Endothelial cell (in vitro differentiated cells): ENCODE data around the gene KCNH6. TPM values are rescaled to one million over a fixed set of nuclear protein-coding genes. Genes with fewer than 3 reads are reported as not detected.

Source experiments
- DNase-seq: peaks from one replicate; pipeline ENCODE4 v3.0.0; 2021; ENCODE audit warnings: low spot score
- H3K27ac Mint-ChIP-seq: one replicate; pipeline ENCODE4 v1.8.0; 2021; ENCODE audit warnings: mixed read lengths, inconsistent platforms; ENCODE audit not compliant: unreplicated experiment
- H3K27me3 Mint-ChIP-seq: one replicate; pipeline ENCODE4 v1.8.0; 2021; ENCODE audit warnings: mild to moderate bottlenecking, moderate library complexity, mixed read lengths, inconsistent platforms; ENCODE audit not compliant: unreplicated experiment
- H3K36me3 Mint-ChIP-seq: one replicate; pipeline ENCODE4 v1.8.0; 2021; ENCODE audit warnings: mild to moderate bottlenecking, low read depth, mixed read lengths, inconsistent platforms; ENCODE audit not compliant: unreplicated experiment
- H3K4me1 Mint-ChIP-seq: one replicate; pipeline ENCODE4 v1.8.0; 2021; ENCODE audit warnings: mild to moderate bottlenecking, mixed read lengths, inconsistent platforms; ENCODE audit not compliant: unreplicated experiment
- H3K4me3 Mint-ChIP-seq: one replicate; pipeline ENCODE4 v1.8.0; 2021; ENCODE audit warnings: mild to moderate bottlenecking, mixed read lengths, inconsistent platforms; ENCODE audit not compliant: unreplicated experiment
- H3K9me3 Mint-ChIP-seq: one replicate; pipeline ENCODE4 v1.8.0; 2021; ENCODE audit warnings: mixed read lengths, inconsistent platforms; ENCODE audit not compliant: unreplicated experiment
- total RNA-seq: library from RNA; stranded (reverse); fragmentation: NEBNext Ultra II Directional; extraction: Animal tissue kit (Norgen Biotek cat#: 25700); gene quantifications from one replicate; pipeline ENCODE4 v1.2.1, GENCODE V29; 2021; ENCODE audit not compliant: unreplicated experiment
- TF ChIP-seq, protein P1 (sequence below): fragments of 200-600 bp; sonication (generic); IDR thresholded peaks from one replicate; pipeline ENCODE4 v1.5.0; 2021; ENCODE audit warnings: antibody characterized with exemption; ENCODE audit not compliant: unreplicated experiment

Gene KCNH6
- total RNA-seq, 1 donor from 2014 or later, result 18.6 TPM

- Mint-ChIP-seq H3K4me3 (no peak overlapping the region), H3K27me3 (peaks cover under 1% of the 10 kb centered on the region), H3K4me1 (peaks cover 8% of the 10 kb centered on the region), H3K36me3 (peaks cover 5% of the 10 kb centered on the region), H3K9me3 (no peaks in the 10 kb centered on the region), H3K27ac (no peak overlapping the region)
- DNase-seq, result no peak
- TF ChIP-seq, protein P1, sequence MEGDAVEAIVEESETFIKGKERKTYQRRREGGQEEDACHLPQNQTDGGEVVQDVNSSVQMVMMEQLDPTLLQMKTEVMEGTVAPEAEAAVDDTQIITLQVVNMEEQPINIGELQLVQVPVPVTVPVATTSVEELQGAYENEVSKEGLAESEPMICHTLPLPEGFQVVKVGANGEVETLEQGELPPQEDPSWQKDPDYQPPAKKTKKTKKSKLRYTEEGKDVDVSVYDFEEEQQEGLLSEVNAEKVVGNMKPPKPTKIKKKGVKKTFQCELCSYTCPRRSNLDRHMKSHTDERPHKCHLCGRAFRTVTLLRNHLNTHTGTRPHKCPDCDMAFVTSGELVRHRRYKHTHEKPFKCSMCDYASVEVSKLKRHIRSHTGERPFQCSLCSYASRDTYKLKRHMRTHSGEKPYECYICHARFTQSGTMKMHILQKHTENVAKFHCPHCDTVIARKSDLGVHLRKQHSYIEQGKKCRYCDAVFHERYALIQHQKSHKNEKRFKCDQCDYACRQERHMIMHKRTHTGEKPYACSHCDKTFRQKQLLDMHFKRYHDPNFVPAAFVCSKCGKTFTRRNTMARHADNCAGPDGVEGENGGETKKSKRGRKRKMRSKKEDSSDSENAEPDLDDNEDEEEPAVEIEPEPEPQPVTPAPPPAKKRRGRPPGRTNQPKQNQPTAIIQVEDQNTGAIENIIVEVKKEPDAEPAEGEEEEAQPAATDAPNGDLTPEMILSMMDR, result no peak
Measured at GRCh38 chr17:63503341-63503705, 19.8 kb upstream of the KCNH6 start.

DNA sequence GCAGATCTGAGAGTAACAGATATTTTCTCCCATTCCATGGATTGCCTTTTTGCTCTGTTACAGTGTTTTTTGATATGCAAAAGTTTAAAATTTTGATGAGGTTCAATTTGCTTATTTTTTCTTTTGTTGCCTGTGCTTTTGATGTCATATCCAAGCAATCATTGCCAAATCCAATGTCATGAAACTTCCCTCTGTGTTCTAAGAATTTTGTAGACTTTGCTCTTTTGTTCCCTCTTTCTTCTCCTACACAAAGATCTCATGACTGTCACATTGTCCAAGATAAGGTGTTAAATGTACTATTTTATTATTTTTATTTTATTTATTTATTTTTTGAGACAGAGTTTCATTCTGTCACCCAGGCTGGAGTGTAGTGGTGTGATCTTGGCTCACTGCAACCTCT is 18.9 kb upstream of the KCNH6 start:
- Mint-ChIP-seq H3K9me3 (no peaks in the 10 kb centered on the region), H3K27me3 (peaks cover 5% of the 10 kb centered on the region), H3K27ac (no peak overlapping the region), H3K4me3 (no peak overlapping the region), H3K36me3 (peaks cover 5% of the 10 kb centered on the region), H3K4me1 (peaks cover 2% of the 10 kb centered on the region)
- TF ChIP-seq, protein P1, result no peak
- DNase-seq, result no peak

DNA sequence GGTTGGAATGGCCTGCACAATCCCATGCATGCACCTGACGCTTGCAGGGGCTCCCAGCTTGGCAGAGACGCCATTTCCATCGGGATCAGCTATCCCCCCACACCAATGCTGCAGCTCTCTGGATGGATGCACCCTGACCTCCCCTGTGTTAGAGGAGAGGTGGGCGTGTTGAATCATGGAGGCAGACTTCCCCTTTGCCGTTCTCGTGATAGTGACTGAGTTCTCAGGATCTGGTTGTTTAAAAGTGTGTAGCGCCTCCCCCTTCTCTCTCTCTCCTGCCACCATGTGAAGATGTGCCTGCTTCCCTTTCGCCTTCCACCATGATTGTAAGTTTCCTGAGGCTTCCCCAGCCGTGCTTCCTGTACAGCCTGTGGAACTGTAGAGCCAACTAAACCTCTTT is 17.8 kb upstream of the KCNH6 start:
- DNase-seq, result no peak
- H3K27ac Mint-ChIP-seq, result no peak overlapping the region
- peaks cover 13% of the 10 kb centered on the region for H3K27me3 Mint-ChIP-seq
- TF ChIP-seq, protein P1, result no peak
- peaks cover 2% of the 10 kb centered on the region for H3K4me1 Mint-ChIP-seq
- no peak overlapping the region for H3K4me3 Mint-ChIP-seq
- peaks cover 5% of the 10 kb centered on the region for H3K36me3 Mint-ChIP-seq
- no peaks in the 10 kb centered on the region for H3K9me3 Mint-ChIP-seq

DNA sequence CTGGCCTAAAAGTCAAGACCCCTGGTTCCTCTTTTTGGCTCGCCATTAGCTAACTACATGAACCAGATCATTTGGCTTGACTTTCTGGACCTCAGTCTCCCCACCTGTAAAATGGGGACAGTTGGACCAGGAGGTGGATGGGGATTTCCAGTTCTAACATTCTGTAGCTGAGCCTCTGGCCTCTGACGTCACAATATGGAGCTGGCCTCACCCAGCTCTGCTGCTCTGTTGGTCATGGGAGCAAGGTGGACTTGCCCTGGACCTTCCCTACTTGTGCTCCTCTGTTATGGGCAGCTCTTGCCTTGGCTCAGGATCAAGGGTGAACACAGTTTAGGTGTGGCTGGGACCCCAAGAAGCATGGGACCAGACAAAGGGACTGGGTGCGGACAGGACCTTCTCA is 16.5 kb upstream of the KCNH6 start:
- Mint-ChIP-seq H3K4me3 (no peak overlapping the region), H3K4me1 (peaks cover 2% of the 10 kb centered on the region), H3K27ac (no peak overlapping the region), H3K36me3 (peaks cover 5% of the 10 kb centered on the region), H3K9me3 (no peaks in the 10 kb centered on the region), H3K27me3 (peaks cover 13% of the 10 kb centered on the region)
- no peak for DNase-seq
- TF ChIP-seq, protein P1, result no peak

DNA sequence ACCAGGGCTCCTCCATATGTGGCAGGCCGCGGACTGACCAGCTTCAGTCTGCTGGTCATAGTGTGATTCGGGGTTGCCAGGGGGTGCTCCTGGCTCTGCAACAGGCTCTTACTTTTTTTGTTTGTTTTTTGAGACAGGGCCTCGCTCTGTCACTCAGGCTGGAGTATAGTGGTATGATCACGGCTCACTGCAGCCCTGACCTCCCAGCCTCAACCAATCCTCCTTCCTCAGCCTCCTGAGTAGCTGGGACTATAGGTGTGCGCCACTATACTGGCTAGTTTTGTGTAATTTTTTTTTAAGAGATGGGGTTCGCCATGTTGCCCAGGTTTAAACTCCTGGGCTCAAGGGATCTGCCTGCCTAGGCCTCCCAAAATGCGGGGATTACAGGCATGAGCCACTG is 11.8 kb upstream of the KCNH6 start:
- TF ChIP-seq, protein P1, result no peak
- no peak for DNase-seq
- Mint-ChIP-seq H3K27me3 (peaks cover 13% of the 10 kb centered on the region), H3K4me3 (no peak overlapping the region), H3K4me1 (peaks cover 4% of the 10 kb centered on the region), H3K36me3 (no peaks in the 10 kb centered on the region), H3K27ac (no peak overlapping the region), H3K9me3 (no peaks in the 10 kb centered on the region)
